IgD-negative memory B cell (primary cell): ENCODE results near the gene PRSS57. TPM values are rescaled to one million over a fixed set of nuclear protein-coding genes. Genes with fewer than 3 reads are reported as not detected.
"Not testable (repeated sequence)": the region's sequence is repeated elsewhere in the genome, so short reads cannot be mapped to it uniquely, and the experiment has no call there.

Source experiments
- H3K27ac Mint-ChIP-seq, 3 donors: one replicate each; pipeline ENCODE4 v1.8.0; 2020 to 2022; ENCODE audit warnings: mild to moderate bottlenecking in 3 of 3, mixed read lengths in 3 of 3, moderate library complexity in 1 of 3
- H3K27me3 Mint-ChIP-seq: one replicate; pipeline ENCODE4 v1.8.0; 2021; ENCODE audit warnings: mixed read lengths
- H3K36me3 Mint-ChIP-seq: one replicate; pipeline ENCODE4 v1.8.0; 2020; ENCODE audit warnings: mild to moderate bottlenecking, mixed read lengths
- H3K4me1 Mint-ChIP-seq, 3 donors: one replicate each; pipeline ENCODE4 v1.8.0; 2020 to 2022; ENCODE audit warnings: mixed read lengths in 3 of 3, mild to moderate bottlenecking in 1 of 3
- H3K4me3 Mint-ChIP-seq, 4 donors: one replicate each; pipeline ENCODE4 v1.8.0; 2020 to 2022; ENCODE audit warnings: mild to moderate bottlenecking in 4 of 4, mixed read lengths in 4 of 4, moderate library complexity in 3 of 4
- H3K9me3 Mint-ChIP-seq, 3 donors: one replicate each; pipeline ENCODE4 v1.8.0; 2020 to 2021; ENCODE audit warnings: mixed read lengths in 3 of 3, mild to moderate bottlenecking in 1 of 3
- polyA plus RNA-seq: library from polyadenylated mRNA; unstranded; fragments of 300-500 nt; fragmentation: Illumina TruSeq; gene quantifications from one replicate; pipeline ENCODE4 v1.2.3, GENCODE V29; 2021

Gene PRSS57
- polyA plus RNA-seq, 1 donor from 2014 or later = not detected

GRCh38 chr19:711254-711653, 16.0 kb upstream of the PRSS57 start:
- Mint-ChIP-seq H3K27ac (no peak overlapping the region), H3K4me3 (peak overlapping the region in 1 of 4 donors; percentile 20), H3K9me3 (peaks cover 1 to 7% (median 7%) of the 10 kb centered on the region in 3 donors), H3K36me3 (no peaks in the 10 kb centered on the region), H3K4me1 (peaks cover 0 to 5% (median 0%) of the 10 kb centered on the region in 3 donors), H3K27me3 (peaks cover 24% of the 10 kb centered on the region)

- Mint-ChIP-seq H3K4me1 (peaks cover 0 to 5% (median 0%) of the 10 kb centered on the region in 3 donors), H3K36me3 (no peaks in the 10 kb centered on the region), H3K27me3 (peaks cover 24% of the 10 kb centered on the region), H3K27ac (no peak overlapping the region), H3K4me3 (no peak overlapping the region), H3K9me3 (peaks cover 1 to 5% (median 5%) of the 10 kb centered on the region in 3 donors)
Observed at GRCh38 chr19:710767-711166, 15.5 kb upstream of the PRSS57 start.

GRCh38 chr19:709965-710571, 14.8 kb upstream of the PRSS57 start:
- Mint-ChIP-seq H3K36me3 (no peaks in the 10 kb centered on the region), H3K4me1 (peaks cover 0 to 5% (median 1%) of the 10 kb centered on the region in 3 donors), H3K4me3 (no peak overlapping the region), H3K27ac (no peak overlapping the region), H3K27me3 (peaks cover 23% of the 10 kb centered on the region), H3K9me3 (peaks cover 0 to 2% (median 0%) of the 10 kb centered on the region in 3 donors)

DNA sequence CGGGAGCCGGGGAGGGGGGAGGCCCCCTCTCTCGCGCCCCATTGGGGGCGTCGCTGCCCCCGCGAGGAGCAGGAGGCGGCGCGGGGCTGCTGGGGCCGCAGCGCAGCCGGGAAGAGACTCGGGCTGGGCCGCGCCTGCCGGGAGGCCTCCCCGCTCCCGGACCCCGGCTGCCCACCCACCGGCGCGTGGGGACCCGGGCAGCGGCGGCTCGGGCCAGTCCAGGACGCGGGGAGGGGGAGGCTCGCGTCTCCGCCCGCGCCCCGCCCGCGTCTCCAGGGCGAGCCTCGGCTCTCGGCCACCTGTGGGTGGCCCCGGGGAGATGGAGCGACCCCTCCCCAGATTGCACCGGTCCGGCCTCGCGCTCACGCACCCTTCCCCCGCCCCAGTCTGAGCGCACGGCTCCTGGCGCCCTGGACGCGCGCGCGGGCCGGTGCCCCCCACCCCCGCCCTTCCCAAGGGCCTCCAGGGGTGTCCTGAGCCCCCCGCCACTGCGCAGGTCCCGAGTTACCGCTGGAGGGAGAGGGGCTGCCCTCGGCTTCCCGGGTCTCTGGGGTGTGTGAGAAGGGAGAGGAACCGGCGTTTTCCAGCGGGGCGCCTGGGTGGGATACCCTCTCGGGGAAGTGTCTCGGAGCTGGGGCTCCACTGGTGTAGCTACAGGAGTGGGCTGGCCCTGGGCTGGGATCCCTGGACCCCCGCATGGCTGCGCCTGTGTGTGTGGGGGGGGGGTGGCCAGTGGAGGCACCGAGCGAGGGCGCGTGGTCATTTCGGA, 14.1 kb upstream of the PRSS57 start:
- Mint-ChIP-seq H3K9me3 (peaks cover 0 to 2% (median 0%) of the 10 kb centered on the region in 3 donors), H3K4me1 (peaks cover 0 to 5% (median 1%) of the 10 kb centered on the region in 3 donors), H3K36me3 (no peaks in the 10 kb centered on the region)

DNA sequence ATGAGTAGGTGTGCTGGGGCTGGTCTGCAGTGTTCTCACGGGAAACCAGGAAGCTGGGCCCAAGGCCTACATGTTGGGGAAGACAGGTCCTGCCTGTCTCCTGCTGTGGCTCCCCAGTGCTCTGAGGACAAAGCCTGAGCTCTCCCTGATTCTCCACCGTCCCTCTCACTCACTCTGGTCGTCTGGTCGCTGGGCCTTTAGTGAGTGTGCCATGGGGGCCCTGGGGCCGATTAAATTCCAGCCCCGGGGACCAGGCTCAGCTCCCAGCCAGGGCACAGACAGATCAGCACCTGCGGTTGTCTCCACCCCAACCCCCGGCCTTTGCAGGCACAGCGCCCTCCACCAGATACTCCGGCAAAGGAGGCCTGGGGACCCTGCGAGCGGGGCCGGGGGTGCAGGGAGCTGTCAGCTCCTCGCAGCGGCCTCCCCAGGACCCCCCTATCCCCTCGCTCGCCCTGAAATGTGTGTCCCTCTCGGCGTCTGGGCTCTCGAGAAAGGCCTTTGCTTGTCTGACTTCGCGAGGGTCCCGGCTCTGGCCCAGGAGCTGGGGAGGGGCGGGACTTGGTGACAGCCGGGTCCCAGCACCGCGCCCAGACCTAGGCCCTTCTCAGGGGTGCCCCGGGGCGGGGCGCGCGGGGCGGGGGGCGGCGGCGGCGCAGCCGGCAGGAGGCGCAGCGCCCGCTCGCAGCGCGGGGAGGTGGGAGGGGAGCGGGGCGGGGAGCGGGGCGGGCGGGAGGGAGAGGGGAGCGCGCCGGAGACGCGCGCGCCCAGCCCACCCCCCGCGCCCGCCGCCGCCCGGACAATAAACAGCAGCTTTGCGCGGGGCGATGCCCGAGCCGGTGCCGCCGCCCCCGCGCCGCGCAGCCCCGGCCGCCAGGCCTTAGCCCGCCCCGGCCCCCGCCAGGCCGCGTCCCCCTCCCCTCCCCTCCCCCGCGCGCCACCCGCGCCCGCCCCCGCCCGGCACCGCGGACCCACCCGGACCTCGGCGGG, 13.2 kb upstream of the PRSS57 start, which contains the start of gene PALM:
TSS of gene PALM (plus strand) at position 782 of the 990 bp plus-strand sequence. CDS start 212 bp downstream, outside the sequence.
- Mint-ChIP-seq H3K4me3 (peak within 1 kb of the TSS in 1 of 4 donors; percentile 37), H3K36me3 (no peaks in the 10 kb centered on the region), H3K9me3 (peaks cover 0 to 2% (median 0%) of the 10 kb centered on the region in 3 donors), H3K27me3 (peaks cover 34% of the 10 kb centered on the region), H3K4me1 (peaks cover 0 to 5% (median 1%) of the 10 kb centered on the region in 3 donors), H3K27ac (peak within 1 kb of the TSS in 1 of 3 donors; percentile 80)

More for the DNA sequence above, 14.1 kb upstream of the PRSS57 start:
- Mint-ChIP-seq H3K4me3 (no peak overlapping the region), H3K27me3 (peaks cover 30% of the 10 kb centered on the region), H3K27ac (no peak overlapping the region)

- no peaks in the 10 kb centered on the region for H3K36me3 Mint-ChIP-seq
- H3K9me3 Mint-ChIP-seq = peaks cover 0 to 4% (median 0%) of the 10 kb centered on the region in 3 donors
- peak overlapping the region in 1 of 4 donors; percentile 63 for H3K4me3 Mint-ChIP-seq
- H3K27me3 Mint-ChIP-seq = peaks cover 45% of the 10 kb centered on the region
- no peak overlapping the region for H3K27ac Mint-ChIP-seq
- peaks cover 0 to 7% (median 0%) of the 10 kb centered on the region in 3 donors for H3K4me1 Mint-ChIP-seq
Observed at GRCh38 chr19:704447-704741, 9.1 kb upstream of the PRSS57 start.

DNA sequence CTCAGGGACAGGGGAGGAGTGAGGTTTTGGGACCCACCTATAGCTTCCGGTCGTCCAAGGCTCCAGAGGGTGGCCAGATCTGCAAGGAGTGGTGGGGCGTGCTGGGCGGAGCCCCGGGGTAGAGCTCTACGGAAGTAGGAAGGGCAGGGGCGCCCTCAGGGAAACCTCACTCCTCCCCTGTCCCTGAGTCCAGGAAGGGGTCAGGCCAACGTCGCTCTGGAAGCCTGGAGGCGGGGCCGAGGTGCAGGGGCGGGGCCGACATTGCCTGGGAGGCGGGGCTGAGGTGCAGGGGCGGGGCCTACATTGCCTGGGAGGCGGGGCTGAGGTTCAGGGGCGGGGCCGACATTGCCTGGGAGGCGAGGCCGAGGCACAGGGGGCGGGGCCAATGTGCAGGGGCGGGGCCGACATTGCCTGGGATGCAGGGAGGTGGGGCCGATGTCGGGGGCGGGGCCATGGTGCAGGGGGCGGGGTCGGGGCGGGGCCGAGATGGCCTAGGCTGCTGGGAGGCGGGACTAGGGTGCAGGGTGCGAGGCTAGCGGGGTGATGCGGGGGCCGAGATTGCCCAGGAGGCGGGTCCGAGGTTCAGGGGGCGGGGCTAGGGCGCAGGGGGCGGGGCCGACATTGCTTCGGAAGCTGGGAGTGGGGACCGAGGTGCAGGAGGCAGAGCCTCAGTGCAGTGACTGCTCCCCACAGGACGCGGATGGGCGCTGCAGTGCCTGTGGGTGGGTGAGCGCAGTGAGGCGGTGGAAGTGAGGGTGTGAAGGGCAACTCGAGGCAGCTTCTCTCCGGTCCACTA, 8.6 kb upstream of the PRSS57 start:
- Mint-ChIP-seq H3K27ac (no peak overlapping the region), H3K9me3 (peaks cover 0 to 4% (median 0%) of the 10 kb centered on the region in 3 donors), H3K27me3 (peaks cover 45% of the 10 kb centered on the region), H3K36me3 (no peaks in the 10 kb centered on the region), H3K4me1 (peaks cover 0 to 7% (median 0%) of the 10 kb centered on the region in 3 donors), H3K4me3 (peak overlapping the region in 2 of 4 donors; percentile 52)

- Mint-ChIP-seq H3K36me3 (no peaks in the 10 kb centered on the region), H3K4me1 (peaks cover 0 to 7% (median 0%) of the 10 kb centered on the region in 3 donors), H3K9me3 (peaks cover 0 to 4% (median 0%) of the 10 kb centered on the region in 3 donors), H3K27ac (no peak overlapping the region), H3K4me3 (peak overlapping the region in 3 of 4 donors; percentile 52 to 55 (median 52)), H3K27me3 (peaks cover 45% of the 10 kb centered on the region)
Observed at GRCh38 chr19:703329-703650, 8.0 kb upstream of the PRSS57 start.

GRCh38 chr19:702847-703246, 7.6 kb upstream of the PRSS57 start:
- not testable (repeated sequence) for H3K4me1 Mint-ChIP-seq, H3K27ac Mint-ChIP-seq, H3K4me3 Mint-ChIP-seq, H3K9me3 Mint-ChIP-seq, H3K36me3 Mint-ChIP-seq
- peaks cover 44% of the 10 kb centered on the region for H3K27me3 Mint-ChIP-seq

DNA sequence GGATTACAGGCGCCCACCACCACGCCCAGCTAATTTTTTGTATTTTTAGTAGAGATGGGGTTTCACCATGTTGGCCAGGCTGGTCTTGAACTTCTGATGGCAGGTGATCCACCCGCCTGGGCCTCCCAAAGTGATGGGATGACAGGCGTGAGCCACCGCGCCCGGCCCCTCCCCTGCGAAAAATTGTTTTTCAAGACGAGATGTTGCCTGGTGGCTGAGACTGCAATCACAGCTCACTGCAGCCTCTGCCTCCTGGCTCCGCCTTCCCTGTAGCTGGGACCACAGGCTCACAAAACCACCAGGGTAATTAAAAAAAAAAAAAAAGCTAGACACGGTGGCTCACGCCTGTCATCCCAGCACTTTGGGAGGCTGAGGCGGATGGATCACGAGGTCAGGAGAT, 4.6 kb upstream of the PRSS57 start:
- not testable (repeated sequence) for H3K36me3 Mint-ChIP-seq, H3K9me3 Mint-ChIP-seq, H3K4me3 Mint-ChIP-seq, H3K4me1 Mint-ChIP-seq
- Mint-ChIP-seq H3K27ac (peak overlapping the region in 1 of 3 donors; percentile 23), H3K27me3 (peaks cover 43% of the 10 kb centered on the region)

DNA sequence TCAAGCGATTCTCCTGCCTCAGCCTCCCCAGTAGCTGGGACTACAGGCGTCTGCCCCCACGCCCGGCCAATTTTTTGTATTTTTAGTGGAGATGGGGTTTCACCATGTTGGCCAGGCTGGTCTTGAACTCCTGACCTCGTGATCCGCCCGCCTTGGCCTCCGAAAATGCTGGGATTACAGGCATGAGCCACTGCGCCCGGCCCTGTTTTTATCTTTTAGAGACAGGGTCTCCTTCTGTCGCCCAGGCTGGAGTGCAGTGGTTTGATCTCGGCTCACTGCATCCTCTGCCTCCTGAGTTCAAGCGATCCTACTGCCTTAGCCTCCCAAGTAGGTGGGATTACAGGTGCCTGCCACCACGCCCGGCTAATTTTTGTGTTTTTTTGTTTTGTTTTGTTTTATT, 3.3 kb upstream of the PRSS57 start:
- Mint-ChIP-seq H3K4me3 (peak overlapping the region in 1 of 4 donors; percentile 45), H3K27me3 (peaks cover 37% of the 10 kb centered on the region)
- not testable (repeated sequence) for H3K27ac Mint-ChIP-seq, H3K4me1 Mint-ChIP-seq, H3K36me3 Mint-ChIP-seq, H3K9me3 Mint-ChIP-seq

- Mint-ChIP-seq H3K4me3 (peak overlapping the region in 1 of 4 donors; percentile 65), H3K36me3 (no peaks in the 10 kb centered on the region), H3K4me1 (no peaks in the 10 kb centered on the region), H3K9me3 (no peaks in the 10 kb centered on the region), H3K27me3 (peaks cover 17% of the 10 kb centered on the region), H3K27ac (no peak overlapping the region)
Observed at GRCh38 chr19:694481-695351, 536 bp downstream of the PRSS57 start.

- H3K27ac Mint-ChIP-seq = no peak overlapping the region
- H3K9me3 Mint-ChIP-seq = no peaks in the 10 kb centered on the region
- peaks cover 2% of the 10 kb centered on the region for H3K27me3 Mint-ChIP-seq
- no peaks in the 10 kb centered on the region for H3K4me1 Mint-ChIP-seq
- no peak overlapping the region for H3K4me3 Mint-ChIP-seq
- peaks cover 2% of the 10 kb centered on the region for H3K36me3 Mint-ChIP-seq
Observed at GRCh38 chr19:690203-690602, 5.0 kb downstream of the PRSS57 start.
